Tibial artery (tissue), 4 donors: ENCODE results near the gene KRTAP3-3.

Source experiments
- DNase-seq, 2 donors: peaks; one replicate each; pipeline ENCODE4 v3.0.0-alpha.2; 2019
- H3K27ac ChIP-seq, 2 donors: fragments of 200-600 bp; sonication (generic) in 1 of 2; 1 replicate in 1 of 2; 2 replicates in 1 of 2; pipeline ENCODE4 v1.5.1; 2018 to 2019; ENCODE audit warnings: mild to moderate bottlenecking in 1 of 2
- H3K27me3 ChIP-seq, 2 donors: fragments of 200-600 bp; sonication (generic) in 1 of 2; one replicate each; pipeline versions ENCODE4 v1.5.1 to v1.6.0; 2016 to 2019
- H3K36me3 ChIP-seq, 3 donors: fragments of 200-600 bp; sonication (generic) in 2 of 3; one replicate each; pipeline ENCODE4 v1.5.1; 2016 to 2019; ENCODE audit warnings: mild to moderate bottlenecking in 2 of 3
- H3K4me1 ChIP-seq, 4 donors: fragments of 200-600 bp; sonication (generic) in 2 of 4; 1 replicate in 3 of 4; 2 replicates in 1 of 4; pipeline ENCODE4 v1.5.1; 2016 to 2019
- H3K4me3 ChIP-seq, 2 donors: fragments of 200-600 bp; sonication (generic) in 1 of 2; 1 replicate in 1 of 2; 2 replicates in 1 of 2; pipeline ENCODE4 v1.5.1; 2018 to 2019; ENCODE audit warnings: mild to moderate bottlenecking in 2 of 2
- H3K9me3 ChIP-seq, 3 donors: fragments of 200-600 bp; sonication (generic) in 1 of 3; one replicate each; pipeline ENCODE4 v1.5.1; 2016 to 2019
- CTCF ChIP-seq, 2 experiments: fragments of 200-600 bp in 1 of 2; fragments of 450-650 bp in 1 of 2; IDR thresholded peaks; one replicate each; pipeline ENCODE4 v1.5.1; 2017 to 2019; ENCODE audit warnings: antibody characterized with exemption in 2 of 2, mild to moderate bottlenecking in 1 of 2, moderate library complexity in 1 of 2
- intact Hi-C: fragments of 100-400 bp; cut with DNase I; formaldehyde crosslinking; loops from one replicate; pipeline ENCODE4 v1.15.0; 2023; ENCODE audit warnings: low total_unique reads

The KRTAP3-3 gene

DNA sequence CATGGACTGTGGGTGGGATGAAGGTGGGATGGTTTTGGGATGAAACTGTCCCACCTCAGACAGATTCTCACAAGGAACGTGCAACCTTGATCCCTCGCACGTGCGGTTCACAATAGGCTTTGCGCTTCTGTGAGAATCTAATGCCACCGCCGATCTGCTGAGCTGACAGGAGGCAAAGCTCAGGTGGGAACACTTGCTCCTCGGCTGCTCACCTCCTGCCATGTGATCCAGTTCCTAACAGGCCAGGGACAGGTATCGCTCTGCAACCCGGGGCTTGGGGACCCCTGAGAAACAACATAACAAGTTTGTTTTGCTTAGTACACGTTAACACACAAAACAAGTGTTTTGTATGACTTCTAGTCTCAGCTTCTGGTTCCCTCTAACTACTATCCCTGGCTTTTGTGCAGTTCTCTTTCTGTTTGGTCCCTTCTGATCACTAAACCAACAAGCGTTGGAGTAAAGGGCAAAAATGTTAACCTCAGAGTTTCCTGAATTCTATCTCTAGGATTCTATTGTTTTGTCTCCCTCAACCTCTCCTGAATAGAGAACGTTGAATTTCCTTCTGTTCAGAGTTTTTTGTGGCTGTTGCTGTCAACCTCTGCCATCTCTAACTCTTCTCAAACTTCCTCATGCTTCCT is 22.7 kb upstream of the KRTAP3-3 start:
- H3K27me3 ChIP-seq, result no peaks in the 10 kb centered on the region
- intact Hi-C loops, result no loop called here
- TF ChIP-seq CTCF (IDR thresholded peaks at IDR 0.05), result no peak
- H3K27ac ChIP-seq, result no peak overlapping the region
- H3K4me3 ChIP-seq, result no peak overlapping the region
- H3K9me3 ChIP-seq, result no peaks in the 10 kb centered on the region
- DNase-seq, result no peak
- H3K36me3 ChIP-seq, result no peaks in the 10 kb centered on the region
- H3K4me1 ChIP-seq, result no peaks in the 10 kb centered on the region

DNA sequence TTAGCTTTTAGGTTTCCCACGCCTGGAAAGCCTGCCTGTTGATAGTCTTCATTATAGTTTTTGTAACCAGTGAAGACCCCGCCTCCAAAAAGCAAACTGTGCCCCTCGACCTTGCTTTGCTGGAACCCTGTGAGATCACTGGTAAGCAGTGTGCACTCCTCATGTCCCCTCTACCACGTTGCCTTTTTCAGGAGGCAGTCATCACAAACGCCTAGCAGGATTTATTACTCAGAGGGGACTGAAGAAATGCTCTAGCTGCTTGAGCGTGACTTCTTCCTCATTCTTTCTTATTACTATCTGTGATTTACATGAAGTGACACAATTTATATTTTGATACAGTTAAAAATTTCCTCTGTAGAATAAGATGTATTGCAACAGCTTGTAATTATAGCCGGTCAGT is 21.5 kb upstream of the KRTAP3-3 start:
- H3K4me1 ChIP-seq, result no peaks in the 10 kb centered on the region
- no peaks in the 10 kb centered on the region for H3K27me3 ChIP-seq
- no peak overlapping the region for H3K4me3 ChIP-seq
- no peak overlapping the region for H3K27ac ChIP-seq
- H3K9me3 ChIP-seq, result no peaks in the 10 kb centered on the region
- DNase-seq, result no peak
- no peaks in the 10 kb centered on the region for H3K36me3 ChIP-seq
- intact Hi-C loops, result no loop called here
- no peak for TF ChIP-seq CTCF (IDR thresholded peaks at IDR 0.05)

DNA sequence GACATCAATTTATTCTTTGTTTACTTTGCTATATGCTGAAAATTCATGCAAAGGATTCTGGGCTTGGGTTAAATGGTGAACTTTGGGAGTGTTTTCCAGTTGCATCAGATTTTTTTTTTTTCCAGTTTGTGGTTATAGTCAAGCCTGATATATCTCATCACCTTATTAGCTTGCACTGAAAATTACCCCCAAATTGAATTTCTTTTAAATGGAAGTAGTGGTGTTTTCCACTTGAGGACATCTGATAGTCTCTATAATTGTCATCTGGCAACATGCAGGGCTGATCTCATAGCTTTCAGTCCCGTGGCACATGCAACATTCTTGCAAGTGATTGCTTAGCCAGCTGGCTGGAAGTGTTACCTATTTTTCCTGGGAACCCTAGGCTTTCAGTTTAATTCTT is 19.6 kb upstream of the KRTAP3-3 start:
- Histone ChIP-seq H3K9me3 (no peaks in the 10 kb centered on the region), H3K27ac (no peak overlapping the region), H3K36me3 (no peaks in the 10 kb centered on the region), H3K4me1 (no peaks in the 10 kb centered on the region), H3K4me3 (no peak overlapping the region), H3K27me3 (no peaks in the 10 kb centered on the region)
- peak in 1 of 2 donors; percentile 31 for DNase-seq
- no peak for TF ChIP-seq CTCF (IDR thresholded peaks at IDR 0.05)
- intact Hi-C loops, result no loop called here

DNA sequence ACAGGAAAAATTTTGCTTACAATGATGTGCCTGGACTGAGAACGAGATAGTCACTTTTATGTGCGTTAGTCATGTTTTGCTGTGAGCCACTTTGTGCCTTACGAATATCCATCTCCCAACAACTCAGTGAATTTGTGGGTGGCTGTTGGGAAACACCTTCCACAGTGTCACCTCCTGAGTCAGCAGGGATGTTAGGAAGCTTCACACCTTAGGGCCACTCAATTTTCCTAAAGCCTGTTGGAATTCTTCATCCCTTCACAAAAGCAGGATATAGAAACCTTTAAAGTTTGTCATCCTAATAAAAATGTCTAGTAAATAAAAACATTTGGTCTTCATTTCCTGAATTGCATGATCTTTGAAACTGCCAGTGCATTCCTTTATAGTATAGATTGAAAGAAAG is 19.2 kb upstream of the KRTAP3-3 start:
- DNase-seq, result no peak
- H3K27ac ChIP-seq, result no peak overlapping the region
- H3K4me1 ChIP-seq, result no peaks in the 10 kb centered on the region
- H3K36me3 ChIP-seq, result no peaks in the 10 kb centered on the region
- intact Hi-C loops, result no loop called here
- H3K4me3 ChIP-seq, result no peak overlapping the region
- H3K27me3 ChIP-seq, result no peaks in the 10 kb centered on the region
- no peak for TF ChIP-seq CTCF (IDR thresholded peaks at IDR 0.05)
- no peaks in the 10 kb centered on the region for H3K9me3 ChIP-seq

DNA sequence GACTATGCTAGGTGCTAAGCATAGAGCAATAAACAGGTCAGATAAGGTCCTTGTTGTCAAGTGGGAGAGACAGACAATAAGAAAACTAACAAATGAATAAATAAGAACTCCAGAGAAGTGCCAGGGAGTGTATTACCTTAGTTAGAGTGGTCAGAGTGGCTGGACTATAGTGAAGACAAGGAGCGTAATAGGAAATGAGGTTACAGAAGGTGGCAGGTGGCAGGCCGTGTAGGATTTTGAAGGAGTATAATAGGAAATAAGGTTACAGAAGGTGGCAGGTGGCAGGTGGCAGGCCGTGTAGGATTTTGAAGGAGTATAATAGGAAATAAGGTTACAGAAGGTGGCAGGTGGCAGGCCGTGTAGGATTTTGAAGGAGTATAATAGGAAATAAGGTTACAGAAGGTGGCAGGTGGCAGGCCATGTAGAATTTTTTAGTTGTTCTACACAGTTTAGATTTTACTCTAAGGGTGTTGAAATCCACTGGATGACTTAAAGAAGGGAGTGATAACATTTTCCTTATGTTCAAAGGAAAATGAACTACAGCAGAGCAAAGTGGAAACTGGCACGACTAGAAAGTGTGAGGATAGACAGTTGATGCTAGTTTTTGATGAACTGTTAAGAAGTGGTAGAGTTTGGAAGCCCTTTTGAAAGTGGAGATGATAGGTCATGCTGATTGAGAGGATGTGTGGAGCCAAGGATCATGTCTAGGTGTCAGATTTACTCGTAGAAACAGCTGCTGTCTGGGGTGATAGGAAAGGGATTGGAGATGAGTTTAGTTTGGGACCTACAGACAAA is 18.6 kb upstream of the KRTAP3-3 start:
- Histone ChIP-seq H3K27me3 (no peaks in the 10 kb centered on the region), H3K9me3 (no peaks in the 10 kb centered on the region), H3K4me1 (no peaks in the 10 kb centered on the region), H3K4me3 (no peak overlapping the region), H3K27ac (no peak overlapping the region), H3K36me3 (no peaks in the 10 kb centered on the region)
- no peak for TF ChIP-seq CTCF (IDR thresholded peaks at IDR 0.05)
- intact Hi-C loops, result no loop called here
- DNase-seq, result no peak
